ENCODE data around the gene SS18L1.
A peak's percentile ranks its signal among the peaks of the same experiment; 100 is the strongest.

SS18L1 gene

GRCh38 chr20:62120990-62121775 lies 22.4 kb upstream of the SS18L1 start:
- no peak for DNase-seq

GRCh38 chr20:62121776-62122653 lies 21.6 kb upstream of the SS18L1 start, which contains the start of gene LSM14B:
Gene LSM14B, plus strand, starts transcription at chr20:62122475. Its CDS starts 192 bp downstream, at chr20:62122667.
- peak; percentile 90 for DNase-seq

GRCh38 chr20:62122654-62123449 lies 20.7 kb upstream of the SS18L1 start:
- DNase-seq, result peak; percentile 35

GRCh38 chr20:62123450-62124118 lies 20.0 kb upstream of the SS18L1 start:
- DNase-seq, result no peak

- DNase-seq, result no peak
These were observed 17.4 kb upstream of the SS18L1 start for GRCh38 chr20:62126141-62126540.

GRCh38 chr20:62127799-62128198 lies 15.8 kb upstream of the SS18L1 start:
- DNase-seq, result no peak

- DNase-seq, result no peak
These were observed 15.1 kb upstream of the SS18L1 start for GRCh38 chr20:62128502-62128901.

- no peak for DNase-seq
These were observed 13.6 kb upstream of the SS18L1 start for GRCh38 chr20:62129731-62130531.

- DNase-seq, result no peak
These were observed 11.8 kb upstream of the SS18L1 start for GRCh38 chr20:62131560-62132320.

GRCh38 chr20:62132421-62132820 lies 11.1 kb upstream of the SS18L1 start:
- DNase-seq, result no peak

GRCh38 chr20:62133051-62133845 lies 10.3 kb upstream of the SS18L1 start:
- DNase-seq, result no peak

GRCh38 chr20:62133864-62134263 lies 9.7 kb upstream of the SS18L1 start:
- DNase-seq, result no peak

- no peak for DNase-seq
These were observed 8.8 kb upstream of the SS18L1 start for GRCh38 chr20:62134735-62135231.

- DNase-seq, result no peak
These were observed 7.8 kb upstream of the SS18L1 start for GRCh38 chr20:62135573-62136266.

GRCh38 chr20:62136283-62137091 lies 7.1 kb upstream of the SS18L1 start:
- peak; percentile 63 for DNase-seq

GRCh38 chr20:62137092-62137384 lies 6.5 kb upstream of the SS18L1 start:
- no peak for DNase-seq

- DNase-seq, result no peak
These were observed 5.9 kb upstream of the SS18L1 start for GRCh38 chr20:62137478-62138203.

- no peak for DNase-seq
These were observed 5.4 kb upstream of the SS18L1 start for GRCh38 chr20:62138204-62138543.

Measured in T-helper 9 cell (primary cell).